HepG2 (cell line): Measurements from ENCODE around the gene TCEAL2. TPM values are rescaled to one million over a fixed set of nuclear protein-coding genes. Genes with fewer than 3 reads are reported as not detected.
"Not testable (repeated sequence)": the region's sequence is repeated elsewhere in the genome, so short reads cannot be mapped to it uniquely, and the experiment has no call there.

Experiments
- ATAC-seq: fragments of 200-7000 bp; cut with Tn5 transposase; 3 replicates; pipeline ENCODE4 v1.9.1; 2020; ENCODE audit warnings: mild to moderate bottlenecking, moderate library complexity
- BruUV-seq: library from RNA; stranded (reverse); fragments of 400-500 nt; replicated peaks from 2 replicates; lab custom pipeline; 2021; lab: Mats Ljungman, UMichigan
- CTCF ChIA-PET: fragments of 300-600 bp; formaldehyde crosslinking; extraction: SDS; loops from one replicate; lab custom pipeline; 2021; ENCODE audit warnings: low total read pairs, inconsistent platforms, low intra/inter-chr PET ratio; lab: Yijun Ruan, JAX
- POLR2A ChIA-PET: fragments of 350-600 bp; sonication (Branson Sonifier 250); formaldehyde crosslinking; loops from one replicate; lab custom pipeline; 2020; ENCODE audit warnings: antibody characterized with exemption, inconsistent platforms; lab: Yijun Ruan, JAX
- DNase-seq: peaks from one replicate; pipeline ENCODE4 v3.0.0-alpha.2; 2015; ENCODE audit warnings: low spot score
- FAIRE-seq: peaks from 3 replicates; lab custom pipeline; 2011; peaks lifted over from hg19 to GRCh38; lab: Jason Lieb, UNC
- H2AFZ ChIP-seq: one replicate; pipeline ENCODE4 v1.6.1; 2011; ENCODE audit warnings: low read length, inconsistent platforms
- H3K27ac ChIP-seq: fragments of 300-600 bp; 3 replicates; pipeline ENCODE4 v1.8.0; 2011; ENCODE audit warnings: mixed run types, mild to moderate bottlenecking, mixed read lengths, low read length, inconsistent platforms; ENCODE audit not compliant: insufficient read depth; ENCODE audit errors: extremely low read length
- H3K27me3 ChIP-seq, 2 experiments: fragments of 200-600 bp in 1 of 2; 2 replicates in 1 of 2; 3 replicates in 1 of 2; pipeline versions ENCODE4 v1.6.0 to v1.8.0; 2011; ENCODE audit warnings: low read length in 2 of 2, mild to moderate bottlenecking in 2 of 2, moderate library complexity in 2 of 2, inconsistent platforms in 1 of 2; ENCODE audit not compliant: insufficient read depth in 2 of 2, control insufficient read depth in 1 of 2
- H3K36me3 ChIP-seq, 2 experiments: fragments of 200-600 bp in 1 of 2; replicated peaks in 1 of 2; 2 replicates in 1 of 2; 3 replicates in 1 of 2; pipeline versions ENCODE4 v1.5.1 to v1.8.0; 2011; ENCODE audit warnings: low read length in 2 of 2, inconsistent platforms in 1 of 2; ENCODE audit not compliant: insufficient read depth in 2 of 2, control insufficient read depth in 1 of 2
- H3K4me1 ChIP-seq: 2 replicates; pipeline ENCODE4 v1.5.1; 2012; ENCODE audit warnings: low read length, inconsistent platforms; ENCODE audit not compliant: insufficient read depth
- H3K4me2 ChIP-seq: 2 replicates; pipeline ENCODE4 v1.6.0; 2011; ENCODE audit warnings: low read depth, low read length, inconsistent platforms
- H3K4me3 ChIP-seq, 3 experiments: fragments of 200-600 bp in 1 of 3; sonication (generic), shearing (Covaris generic) in 1 of 3; replicated peaks in 1 of 3; 2 replicates each; pipeline ENCODE4 v1.5.1; 2011 to 2016; ENCODE audit warnings: low read length in 3 of 3, inconsistent platforms in 2 of 3, low read depth in 2 of 3, mild to moderate bottlenecking in 2 of 3, control low read depth in 1 of 3, mixed read lengths in 1 of 3; ENCODE audit not compliant: insufficient read depth in 1 of 3
- H3K79me2 ChIP-seq: one replicate; pipeline ENCODE4 v1.6.1; 2011; ENCODE audit warnings: low read length, inconsistent platforms; ENCODE audit not compliant: insufficient read depth
- H3K9ac ChIP-seq: 2 replicates; pipeline ENCODE4 v1.6.0; 2011; ENCODE audit warnings: mild to moderate bottlenecking, low read depth, low read length, inconsistent platforms; ENCODE audit not compliant: insufficient read depth
- H3K9me3 ChIP-seq: 2 replicates; pipeline ENCODE4 v1.5.1; 2012; ENCODE audit warnings: mild to moderate bottlenecking, low read length
- H4K20me1 ChIP-seq: 2 replicates; pipeline ENCODE4 v1.6.0; 2011; ENCODE audit warnings: inconsistent platforms, mild to moderate bottlenecking, low read length, moderate library complexity; ENCODE audit not compliant: insufficient read depth
- DR1 ChIP-seq: sonication (generic); formaldehyde crosslinking; IDR thresholded peaks from 2 replicates; pipeline ENCODE4 v1.8.0; 2021; ENCODE audit warnings: mild to moderate bottlenecking, missing genetic modification reagents, inconsistent platforms
- MED13 ChIP-seq: sonication (generic); formaldehyde crosslinking; IDR thresholded peaks from 2 replicates; pipeline ENCODE4 v1.5.0; 2020; ENCODE audit warnings: missing genetic modification reagents
- NCOA2 ChIP-seq: sonication (generic); formaldehyde crosslinking; IDR thresholded peaks from 2 replicates; pipeline ENCODE4 v1.8.0; 2022; ENCODE audit warnings: inconsistent platforms
- WGBS: methylation state at CpG from one replicate; pipeline ENCODE4 v1.1.6; 2017; ENCODE audit warnings: low lambda C conversion rate; 5-methylcytosine and 5-hydroxymethylcytosine counted together
- in situ Hi-C: cut with HindIII; loops from 2 replicates; pipeline ENCODE4 v1.10.0; 2017; ENCODE audit warnings: low pct_unique_long_range_greater_than_20kb; ENCODE audit not compliant: extremely low pct_ligation_motif_present
- intact Hi-C: fragments of 100-400 bp; cut with micrococcal nuclease; formaldehyde crosslinking; loops from one replicate; pipeline ENCODE4 v1.10.0; 2022; ENCODE audit not compliant: unreplicated experiment
- polyA plus RNA-seq, 8 experiments: library from polyadenylated mRNA; depleted of rRNA in 3 of 8; stranded (reverse) in 7 of 8; unstranded in 1 of 8; fragments of >200 nt; fragmentation: Illumina TruSeq in 4 of 8; extraction: Trizol in 4 of 8; gene quantifications; 2 replicates each; pipeline versions ENCODE4 v1.2.1 to v1.2.3, GENCODE V29; 2011 to 2016; ENCODE audit warnings: low read depth in 4 of 8, missing spikeins in 1 of 8, mixed read lengths in 1 of 8; ENCODE audit not compliant: insufficient read depth in 1 of 8
- total RNA-seq, 5 experiments: library from RNA; depleted of rRNA; stranded (reverse); fragments of >200 nt; fragmentation: Illumina TruSeq; extraction: Trizol; gene quantifications; 2 replicates each; pipeline ENCODE4 v1.2.3, GENCODE V29; 2016; ENCODE audit warnings: low read depth in 1 of 5
- TF ChIP-seq, protein P1 (sequence below): IDR thresholded peaks from 2 replicates; pipeline ENCODE4 v1.6.1; 2016; ENCODE audit warnings: low read depth
- TF ChIP-seq, protein P2 (sequence below), 2 experiments: IDR thresholded peaks; 2 replicates each; pipeline ENCODE4 v1.6.1; 2011 to 2012; ENCODE audit warnings: low read length in 2 of 2, borderline replicate concordance in 1 of 2, low read depth in 1 of 2, mild to moderate bottlenecking in 1 of 2, moderate library complexity in 1 of 2

TCEAL2 gene
- total and polyA plus RNA-seq, 2 of the 13 experiments (the other 11 are each of a cell fraction or from before 2014, with no cell fraction given) = not detected

DNA sequence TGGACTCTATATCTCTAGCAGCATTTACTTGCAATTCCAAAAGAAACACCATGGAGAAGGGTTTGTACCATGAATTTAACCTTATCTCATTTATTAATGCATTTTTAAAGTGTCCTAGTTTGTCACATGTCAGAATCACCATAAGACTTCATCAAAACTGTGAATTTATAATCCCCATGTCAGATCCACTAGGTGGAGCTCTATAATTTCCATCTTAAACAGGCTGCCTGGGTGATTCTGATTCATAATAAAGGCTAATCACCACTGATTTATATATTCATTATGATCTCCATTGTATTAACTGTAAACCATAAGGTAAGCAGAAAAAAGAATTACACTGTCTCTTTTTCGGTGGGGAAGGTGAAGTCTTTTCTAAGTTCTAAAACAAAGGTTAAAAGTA is 4.0 kb downstream of the TCEAL2 start (continued):
- TF ChIP-seq, protein P1, sequence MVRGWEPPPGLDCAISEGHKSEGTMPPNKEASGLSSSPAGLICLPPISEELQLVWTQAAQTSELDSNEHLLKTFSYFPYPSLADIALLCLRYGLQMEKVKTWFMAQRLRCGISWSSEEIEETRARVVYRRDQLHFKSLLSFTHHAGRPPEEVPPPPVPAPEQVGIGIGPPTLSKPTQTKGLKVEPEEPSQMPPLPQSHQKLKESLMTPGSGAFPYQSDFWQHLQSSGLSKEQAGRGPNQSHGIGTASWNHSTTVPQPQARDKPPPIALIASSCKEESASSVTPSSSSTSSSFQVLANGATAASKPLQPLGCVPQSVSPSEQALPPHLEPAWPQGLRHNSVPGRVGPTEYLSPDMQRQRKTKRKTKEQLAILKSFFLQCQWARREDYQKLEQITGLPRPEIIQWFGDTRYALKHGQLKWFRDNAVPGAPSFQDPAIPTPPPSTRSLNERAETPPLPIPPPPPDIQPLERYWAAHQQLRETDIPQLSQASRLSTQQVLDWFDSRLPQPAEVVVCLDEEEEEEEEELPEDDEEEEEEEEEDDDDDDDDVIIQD = no peak

DNA sequence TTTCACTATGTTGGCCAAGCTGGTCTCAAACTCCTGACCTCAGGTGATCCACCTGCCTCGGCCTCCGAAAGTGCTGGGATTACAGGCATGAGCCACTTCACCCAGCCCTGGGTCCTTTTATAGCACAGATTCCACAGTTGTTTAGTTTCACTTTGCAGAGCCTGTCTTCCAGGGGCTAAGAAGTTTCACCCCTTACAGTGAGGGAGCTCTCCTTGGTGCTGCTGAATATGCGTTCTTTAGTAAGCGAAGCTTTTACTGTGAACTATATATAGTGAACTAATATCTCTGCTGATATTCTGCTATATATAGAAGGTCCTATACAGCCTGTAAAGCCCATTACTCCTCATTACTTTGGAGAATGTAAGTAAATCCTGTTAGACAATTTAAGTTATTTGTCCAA is 12.6 kb downstream of the TCEAL2 start:
- no peak for FAIRE-seq
- CTCF ChIA-PET = no interaction called here
- Histone ChIP-seq H2AFZ (no peak overlapping the region), H3K9ac (no peak overlapping the region), H3K27me3 (no peaks in the 10 kb centered on the region), H4K20me1 (no peaks in the 10 kb centered on the region), H3K4me1 (no peaks in the 10 kb centered on the region), H3K4me2 (no peak overlapping the region), H3K9me3 (no peaks in the 10 kb centered on the region), H3K4me3 (no peak overlapping the region), H3K79me2 (no peaks in the 10 kb centered on the region), H3K27ac (no peak overlapping the region), H3K36me3 (no peaks in the 10 kb centered on the region)
- BruUV-seq = no TSS peak
- DNase-seq = no peak
- POLR2A ChIA-PET = no interaction called here
- 6% methylated on average over 4 of the region's 4 CpGs for WGBS
- TF ChIP-seq MED13 (CRISPR knock-in tag) (no peak), DR1 (CRISPR knock-in tag) (no peak), NCOA2 (no peak)
- TF ChIP-seq, protein P2, sequence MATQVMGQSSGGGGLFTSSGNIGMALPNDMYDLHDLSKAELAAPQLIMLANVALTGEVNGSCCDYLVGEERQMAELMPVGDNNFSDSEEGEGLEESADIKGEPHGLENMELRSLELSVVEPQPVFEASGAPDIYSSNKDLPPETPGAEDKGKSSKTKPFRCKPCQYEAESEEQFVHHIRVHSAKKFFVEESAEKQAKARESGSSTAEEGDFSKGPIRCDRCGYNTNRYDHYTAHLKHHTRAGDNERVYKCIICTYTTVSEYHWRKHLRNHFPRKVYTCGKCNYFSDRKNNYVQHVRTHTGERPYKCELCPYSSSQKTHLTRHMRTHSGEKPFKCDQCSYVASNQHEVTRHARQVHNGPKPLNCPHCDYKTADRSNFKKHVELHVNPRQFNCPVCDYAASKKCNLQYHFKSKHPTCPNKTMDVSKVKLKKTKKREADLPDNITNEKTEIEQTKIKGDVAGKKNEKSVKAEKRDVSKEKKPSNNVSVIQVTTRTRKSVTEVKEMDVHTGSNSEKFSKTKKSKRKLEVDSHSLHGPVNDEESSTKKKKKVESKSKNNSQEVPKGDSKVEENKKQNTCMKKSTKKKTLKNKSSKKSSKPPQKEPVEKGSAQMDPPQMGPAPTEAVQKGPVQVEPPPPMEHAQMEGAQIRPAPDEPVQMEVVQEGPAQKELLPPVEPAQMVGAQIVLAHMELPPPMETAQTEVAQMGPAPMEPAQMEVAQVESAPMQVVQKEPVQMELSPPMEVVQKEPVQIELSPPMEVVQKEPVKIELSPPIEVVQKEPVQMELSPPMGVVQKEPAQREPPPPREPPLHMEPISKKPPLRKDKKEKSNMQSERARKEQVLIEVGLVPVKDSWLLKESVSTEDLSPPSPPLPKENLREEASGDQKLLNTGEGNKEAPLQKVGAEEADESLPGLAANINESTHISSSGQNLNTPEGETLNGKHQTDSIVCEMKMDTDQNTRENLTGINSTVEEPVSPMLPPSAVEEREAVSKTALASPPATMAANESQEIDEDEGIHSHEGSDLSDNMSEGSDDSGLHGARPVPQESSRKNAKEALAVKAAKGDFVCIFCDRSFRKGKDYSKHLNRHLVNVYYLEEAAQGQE (IDR thresholded peaks at IDR 0.05; ENCODE audit: borderline replicate concordance in 1 of 2, low read depth in 1 of 2, low read length in 2 of 2) = peak in 1 of 2 experiments; percentile 81; a peak in 3 of 4 replicates
- no peak for ATAC-seq
- intact Hi-C loops = no loop called here
- in situ Hi-C loops = no loop called here

DNA sequence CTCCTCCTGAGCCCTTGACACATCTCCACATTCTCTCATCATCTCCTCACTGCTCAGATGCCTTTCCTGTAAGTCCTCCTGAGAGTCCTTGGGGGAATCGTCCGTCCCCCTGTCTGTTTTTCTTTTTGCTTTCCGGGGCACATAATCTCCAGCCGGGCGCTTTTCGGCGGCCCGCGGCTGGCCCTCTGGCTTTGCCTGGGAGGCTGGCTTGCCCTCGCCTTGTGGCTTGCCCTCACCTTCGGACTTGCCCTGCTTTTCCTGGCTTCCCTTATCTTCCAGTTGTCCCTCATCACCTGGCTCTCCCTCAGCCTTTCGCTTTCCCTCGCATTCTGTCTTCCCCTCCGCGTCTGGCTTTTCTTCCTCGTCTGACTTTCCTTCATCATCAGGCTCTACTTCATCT is 15.4 kb downstream of the TCEAL2 start:
- H2AFZ ChIP-seq, H3K36me3 ChIP-seq, BruUV-seq, H3K27me3 ChIP-seq, FAIRE-seq, H3K27ac ChIP-seq, H3K79me2 ChIP-seq, H3K9ac ChIP-seq, DNase-seq, ATAC-seq, in situ Hi-C loops, POLR2A ChIA-PET, CTCF ChIA-PET, H3K4me2 ChIP-seq, H4K20me1 ChIP-seq, H3K9me3 ChIP-seq, H3K4me3 ChIP-seq, intact Hi-C loops, H3K4me1 ChIP-seq: not testable (repeated sequence)
- 63% methylated on average over 16 of the region's 16 CpGs for WGBS

DNA sequence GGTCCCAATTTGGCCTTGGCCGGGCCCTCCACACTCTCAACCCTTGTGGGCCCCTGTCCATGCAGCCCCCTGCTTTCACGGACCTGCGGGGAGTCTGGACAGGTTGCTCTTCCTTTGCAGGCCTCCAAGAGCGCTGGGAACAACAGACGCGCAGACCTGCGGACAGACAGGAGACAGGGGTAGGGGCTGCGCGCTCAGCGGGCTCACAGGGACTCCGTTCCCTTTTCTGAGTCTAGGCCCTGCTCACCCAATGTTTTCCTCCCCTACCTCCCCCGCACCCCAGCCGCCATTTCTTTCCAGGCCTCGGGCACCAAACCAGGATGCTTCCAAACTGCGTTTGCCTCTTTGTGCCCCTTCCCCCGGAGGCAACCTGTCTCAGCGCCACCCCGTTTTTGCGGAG is 16.2 kb downstream of the TCEAL2 start:
- H3K79me2 ChIP-seq, intact Hi-C loops, FAIRE-seq, H4K20me1 ChIP-seq, H2AFZ ChIP-seq, DNase-seq, H3K36me3 ChIP-seq, H3K27ac ChIP-seq, CTCF ChIA-PET, ATAC-seq, H3K27me3 ChIP-seq, BruUV-seq, H3K4me2 ChIP-seq, in situ Hi-C loops, H3K9me3 ChIP-seq, POLR2A ChIA-PET, H3K4me3 ChIP-seq, H3K4me1 ChIP-seq, H3K9ac ChIP-seq: not testable (repeated sequence)
- 30% methylated on average over 4 of the region's 19 CpGs for WGBS
